ENCODE measurements around the gene FGD1.
"Not testable (repeated sequence)": the region's sequence is repeated elsewhere in the genome, so short reads cannot be mapped to it uniquely, and the experiment has no call there.

Gene FGD1

GRCh38 chrX:54495814-54496516 is at the start of gene FGD1:
Gene FGD1, minus strand, starts transcription at chrX:54496234. Its CDS starts 802 bp downstream, at chrX:54495432.
- peak in 1 of 2 donors; percentile 47 for DNase-seq (ENCODE audit: low spot score in 2 of 2)
- ATAC-seq: peak; percentile 53

GRCh38 chrX:54542239-54542638 is 46.2 kb upstream of the FGD1 start:
- H3K4me3 Mint-ChIP-seq; H3K27ac Mint-ChIP-seq; H3K9me3 Mint-ChIP-seq; ATAC-seq; DNase-seq (ENCODE audit: low spot score in 2 of 2); H3K4me1 Mint-ChIP-seq: not testable (repeated sequence)
- peaks cover 96% of the 10 kb centered on the region for H3K36me3 Mint-ChIP-seq

More at GRCh38 chrX:54495814-54496516, at the start of gene FGD1:
- Mint-ChIP-seq H3K4me3 (peak within 1 kb of the TSS; percentile 56), H3K27ac (no peak within 1 kb of the TSS), H3K4me1 (peaks cover 8% of the 10 kb centered on the region), H3K36me3 (no peaks in the 10 kb centered on the region), H3K9me3 (no peaks in the 10 kb centered on the region)

- no peak for ATAC-seq
- H3K4me1 Mint-ChIP-seq: peaks cover 5% of the 10 kb centered on the region
- H3K4me3 Mint-ChIP-seq: no peak overlapping the region
- H3K9me3 Mint-ChIP-seq: no peaks in the 10 kb centered on the region
- peaks cover 96% of the 10 kb centered on the region for H3K36me3 Mint-ChIP-seq
- DNase-seq (ENCODE audit: low spot score in 2 of 2): no peak
- no peak overlapping the region for H3K27ac Mint-ChIP-seq
These were observed 44.3 kb upstream of the FGD1 start for GRCh38 chrX:54540289-54540688.

- no peak for DNase-seq (ENCODE audit: low spot score in 2 of 2)
These were observed 38.2 kb upstream of the FGD1 start for GRCh38 chrX:54534271-54534670.

GRCh38 chrX:54530357-54530900 is 34.4 kb upstream of the FGD1 start:
- H3K4me1 Mint-ChIP-seq: peaks cover 27% of the 10 kb centered on the region
- ATAC-seq: peak; percentile 54

More at GRCh38 chrX:54534271-54534670, 38.2 kb upstream of the FGD1 start:
- no peak for ATAC-seq
- peaks cover 74% of the 10 kb centered on the region for H3K36me3 Mint-ChIP-seq
- H3K27ac Mint-ChIP-seq: peak overlapping the region; percentile 69
- peaks cover 22% of the 10 kb centered on the region for H3K4me1 Mint-ChIP-seq
- no peaks in the 10 kb centered on the region for H3K9me3 Mint-ChIP-seq
- no peak overlapping the region for H3K4me3 Mint-ChIP-seq

GRCh38 chrX:54529552-54530356 is 33.7 kb upstream of the FGD1 start, which contains the start of gene GNL3L:
Gene GNL3L, plus strand, starts transcription at chrX:54530219. Its CDS starts 2,348 bp downstream, at chrX:54532567.
- peaks cover 5% of the 10 kb centered on the region for H3K9me3 Mint-ChIP-seq
- peaks cover 27% of the 10 kb centered on the region for H3K4me1 Mint-ChIP-seq
- DNase-seq (ENCODE audit: low spot score in 2 of 2): peak; percentile 50 to 80
- peak within 1 kb of the TSS; percentile 90 for H3K27ac Mint-ChIP-seq
- peak within 1 kb of the TSS; percentile 80 for H3K4me3 Mint-ChIP-seq
- peak; percentile 90 for ATAC-seq
- H3K36me3 Mint-ChIP-seq: peaks cover 34% of the 10 kb centered on the region

More at GRCh38 chrX:54530357-54530900, 34.4 kb upstream of the FGD1 start:
- Mint-ChIP-seq H3K27ac (peak overlapping the region; percentile 90), H3K9me3 (peaks cover 5% of the 10 kb centered on the region), H3K4me3 (peak overlapping the region; percentile 80), H3K36me3 (peaks cover 40% of the 10 kb centered on the region)
- DNase-seq (ENCODE audit: low spot score in 2 of 2): no peak

- peak overlapping the region; percentile 90 for H3K27ac Mint-ChIP-seq
- ATAC-seq: no peak
- H3K9me3 Mint-ChIP-seq: peaks cover 5% of the 10 kb centered on the region
- peaks cover 28% of the 10 kb centered on the region for H3K36me3 Mint-ChIP-seq
- H3K4me1 Mint-ChIP-seq: peaks cover 21% of the 10 kb centered on the region
- DNase-seq (ENCODE audit: low spot score in 2 of 2): no peak
- peak overlapping the region; percentile 80 for H3K4me3 Mint-ChIP-seq
These were observed 33.1 kb upstream of the FGD1 start for GRCh38 chrX:54529151-54529550.

GRCh38 chrX:54509400-54509799 is 13.4 kb upstream of the FGD1 start:
- Mint-ChIP-seq H3K27ac (no peak overlapping the region), H3K36me3 (no peaks in the 10 kb centered on the region), H3K9me3 (no peaks in the 10 kb centered on the region), H3K4me3 (no peak overlapping the region), H3K4me1 (no peaks in the 10 kb centered on the region)
- DNase-seq (ENCODE audit: low spot score in 2 of 2): no peak
- ATAC-seq: no peak

- Mint-ChIP-seq H3K36me3 (no peaks in the 10 kb centered on the region), H3K9me3 (no peaks in the 10 kb centered on the region), H3K27ac (no peak overlapping the region), H3K4me1 (peaks cover 8% of the 10 kb centered on the region), H3K4me3 (peak overlapping the region; percentile 56)
- ATAC-seq (no peak), DNase-seq (ENCODE audit: low spot score in 2 of 2) (no peak)
These were observed 902 bp upstream of the FGD1 start for GRCh38 chrX:54496936-54497335.

GRCh38 chrX:54496517-54496852 is 451 bp upstream of the FGD1 start:
- DNase-seq (ENCODE audit: low spot score in 2 of 2): no peak
- peak overlapping the region; percentile 56 for H3K4me3 Mint-ChIP-seq

GRCh38 chrX:54494989-54495813 is 833 bp downstream of the FGD1 start:
- Mint-ChIP-seq H3K36me3 (no peaks in the 10 kb centered on the region), H3K9me3 (no peaks in the 10 kb centered on the region), H3K27ac (no peak overlapping the region), H3K4me1 (peaks cover 8% of the 10 kb centered on the region), H3K4me3 (peak overlapping the region; percentile 56)
- ATAC-seq: no peak
- no peak for DNase-seq (ENCODE audit: low spot score in 2 of 2)

More at GRCh38 chrX:54496517-54496852, 451 bp upstream of the FGD1 start:
- no peaks in the 10 kb centered on the region for H3K36me3 Mint-ChIP-seq
- H3K4me1 Mint-ChIP-seq: peaks cover 8% of the 10 kb centered on the region
- H3K9me3 Mint-ChIP-seq: no peaks in the 10 kb centered on the region
- H3K27ac Mint-ChIP-seq: no peak overlapping the region
- no peak for ATAC-seq

GRCh38 chrX:54494166-54494988 is 1.7 kb downstream of the FGD1 start:
- Mint-ChIP-seq H3K4me3 (peak overlapping the region; percentile 55), H3K4me1 (peaks cover 8% of the 10 kb centered on the region), H3K36me3 (no peaks in the 10 kb centered on the region), H3K27ac (no peak overlapping the region), H3K9me3 (no peaks in the 10 kb centered on the region)
- ATAC-seq (no peak), DNase-seq (ENCODE audit: low spot score in 2 of 2) (no peak)

GRCh38 chrX:54492340-54492739 is 3.7 kb downstream of the FGD1 start:
- ATAC-seq: no peak
- no peak for DNase-seq (ENCODE audit: low spot score in 2 of 2)
- Mint-ChIP-seq H3K36me3 (no peaks in the 10 kb centered on the region), H3K27ac (no peak overlapping the region), H3K4me1 (peaks cover 8% of the 10 kb centered on the region), H3K9me3 (no peaks in the 10 kb centered on the region), H3K4me3 (no peak overlapping the region)

- DNase-seq (ENCODE audit: low spot score in 2 of 2); H3K27ac Mint-ChIP-seq; H3K36me3 Mint-ChIP-seq; H3K4me3 Mint-ChIP-seq; H3K9me3 Mint-ChIP-seq; ATAC-seq; H3K4me1 Mint-ChIP-seq: not testable (repeated sequence)
These were observed 6.2 kb downstream of the FGD1 start for GRCh38 chrX:54489819-54490218.
